ENCODE measurements around the gene ZBED2.

DNA sequence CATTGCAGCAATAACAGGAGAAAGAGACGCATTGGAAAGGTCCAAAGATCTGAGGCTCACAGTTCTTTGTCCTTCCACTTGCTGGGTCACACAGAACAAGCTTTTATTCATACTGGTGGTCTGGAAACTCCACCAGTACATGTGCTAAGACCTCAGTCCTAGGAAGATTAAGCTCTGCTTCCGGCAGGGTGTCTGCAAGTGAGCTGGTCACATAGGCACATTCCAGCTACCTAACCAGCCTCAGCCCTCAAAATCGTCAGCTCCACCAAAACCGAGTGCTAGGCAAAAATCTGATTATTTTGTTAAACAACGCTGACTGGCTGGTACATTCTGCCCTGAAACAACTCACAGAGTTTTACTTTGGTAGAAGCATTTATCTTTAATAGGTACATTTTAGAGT is 2.2 kb downstream of the ZBED2 start:
- TF ChIP-seq CTCF (conservative IDR thresholded peaks at IDR 0.05; ENCODE audit: low read length) (no peak), EZH2phosphoT487 (IDR thresholded peaks at IDR 0.05; ENCODE audit: borderline replicate concordance) (no peak)
